ENCODE data around the gene TNIK.

The TNIK gene

GRCh38 chr3:171218069-171218468, 242.1 kb downstream of the TNIK start:
- no peak for DNase-seq

- no peak for DNase-seq
Observed at GRCh38 chr3:171213907-171214306, 246.3 kb downstream of the TNIK start.

GRCh38 chr3:171213178-171213577, 247.0 kb downstream of the TNIK start:
- DNase-seq, result no peak

GRCh38 chr3:171212648-171213047, 247.6 kb downstream of the TNIK start:
- DNase-seq, result no peak

- no peak for DNase-seq
Observed at GRCh38 chr3:171206283-171206682, 253.9 kb downstream of the TNIK start.

GRCh38 chr3:171204942-171205341, 255.3 kb downstream of the TNIK start:
- DNase-seq, result no peak

- no peak for DNase-seq
Observed at GRCh38 chr3:171201825-171202224, 258.4 kb downstream of the TNIK start.

GRCh38 chr3:171200750-171201088, 259.5 kb downstream of the TNIK start:
- DNase-seq, result no peak

- no peak for DNase-seq
Observed at GRCh38 chr3:171200052-171200749, 260.0 kb downstream of the TNIK start.

GRCh38 chr3:171199473-171199829, 260.8 kb downstream of the TNIK start:
- no peak for DNase-seq

- no peak for DNase-seq
Observed at GRCh38 chr3:171198781-171199472, 261.3 kb downstream of the TNIK start.

- DNase-seq, result no peak
Observed at GRCh38 chr3:171195686-171196085, 264.5 kb downstream of the TNIK start.

GRCh38 chr3:171194965-171195364, 265.2 kb downstream of the TNIK start:
- DNase-seq, result no peak

GRCh38 chr3:171193693-171194092, 266.5 kb downstream of the TNIK start:
- no peak for DNase-seq

GRCh38 chr3:171192176-171192854, 267.9 kb downstream of the TNIK start:
- DNase-seq, result no peak

GRCh38 chr3:171190668-171191067, 269.5 kb downstream of the TNIK start:
- no peak for DNase-seq

- no peak for DNase-seq
Observed at GRCh38 chr3:171189394-171190080, 270.7 kb downstream of the TNIK start.

GRCh38 chr3:171187706-171188290, 272.4 kb downstream of the TNIK start:
- peak; percentile 17 for DNase-seq

GRCh38 chr3:171186817-171187500, 273.2 kb downstream of the TNIK start:
- no peak for DNase-seq

GRCh38 chr3:171186383-171186782, 273.8 kb downstream of the TNIK start:
- no peak for DNase-seq

GRCh38 chr3:171185959-171186358, 274.2 kb downstream of the TNIK start:
- no peak for DNase-seq

GRCh38 chr3:171184372-171184771, 275.8 kb downstream of the TNIK start:
- DNase-seq, result no peak

- DNase-seq, result no peak
Observed at GRCh38 chr3:171183042-171183441, 277.2 kb downstream of the TNIK start.

Data from central memory CD4-positive, alpha-beta T cell (primary cell).